AG08396 (cell line): ENCODE results near the gene SPINK5.

Experiments used
- DNase-seq: peaks from one replicate; pipeline ENCODE4 v3.0.0; 2012; ENCODE audit warnings: low spot score, mixed read lengths

SPINK5 gene

DNA sequence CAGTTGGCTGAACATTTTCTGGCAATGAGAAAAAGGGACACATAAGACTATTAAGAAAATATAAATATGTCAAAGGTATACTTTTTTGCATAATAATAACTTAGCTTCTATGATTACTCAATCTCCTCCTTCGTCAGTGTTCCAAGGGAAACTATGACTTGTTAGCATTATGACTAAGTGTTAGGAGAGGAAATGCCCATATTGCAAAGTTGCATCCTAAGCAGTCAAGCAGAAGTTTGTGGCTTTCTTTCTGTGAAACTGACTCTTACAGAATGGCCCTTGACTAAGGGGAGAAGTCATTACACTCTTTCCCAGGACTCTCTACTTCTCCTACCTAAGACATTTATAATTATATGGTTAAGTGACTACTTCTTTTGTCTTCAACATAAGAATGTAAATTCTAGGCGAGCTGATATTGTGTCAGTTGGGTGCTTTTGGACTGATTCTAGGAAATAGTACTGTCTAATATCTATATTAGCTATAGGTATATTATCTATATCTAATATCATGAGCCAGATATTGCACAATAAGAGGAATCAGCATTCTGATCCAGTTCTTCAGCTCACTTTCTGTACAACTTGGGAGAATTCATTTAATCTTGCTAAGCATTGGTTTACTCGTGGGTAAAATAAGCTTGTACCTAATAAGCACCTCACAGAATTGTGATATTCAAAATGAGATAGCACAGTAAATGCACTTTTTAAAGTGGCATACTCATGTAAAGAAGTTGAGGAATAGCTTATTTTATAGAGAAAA is 122.6 kb downstream of the SPINK5 start:
- DNase-seq = peak; percentile 2
